Pulmonary artery endothelial cell (primary cell): Measurements from ENCODE around the gene THSD7B. TPM values are rescaled to one million over a fixed set of nuclear protein-coding genes. Genes with fewer than 3 reads are reported as not detected.
"Not testable (repeated sequence)": the region's sequence is repeated elsewhere in the genome, so short reads cannot be mapped to it uniquely, and the experiment has no call there.

Experiments used
- DNase-seq: peaks from one replicate; pipeline ENCODE4 v3.0.0-alpha.2; 2011; ENCODE audit warnings: low read depth, low spot score
- total RNA-seq: library from RNA; depleted of rRNA; stranded (reverse); fragments of >200 nt; gene quantifications from 2 replicates; pipeline ENCODE4 v1.2.3, GENCODE V29; 2014

The THSD7B gene
- total RNA-seq, 1 donor from 2014 or later = not detected

DNA sequence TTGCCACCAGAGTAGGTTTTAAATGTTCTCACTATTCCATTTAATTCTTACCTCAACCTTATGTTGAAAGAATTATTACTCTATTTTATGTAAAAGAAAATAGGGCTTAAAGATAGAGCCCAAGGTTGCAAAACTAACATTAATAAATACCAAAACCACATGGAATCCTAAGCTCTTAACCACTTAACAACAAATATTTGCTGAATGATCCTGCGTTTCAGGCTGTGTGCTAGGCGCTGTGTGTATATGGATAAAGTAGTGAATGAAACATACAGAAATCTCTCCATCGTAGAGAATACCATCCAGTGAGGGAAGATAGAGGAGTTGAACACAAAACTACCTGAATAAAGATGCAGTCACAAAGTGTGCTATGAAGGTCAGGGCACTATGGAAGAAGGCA, 485.1 kb downstream of the THSD7B start:
- no peak for DNase-seq

DNA sequence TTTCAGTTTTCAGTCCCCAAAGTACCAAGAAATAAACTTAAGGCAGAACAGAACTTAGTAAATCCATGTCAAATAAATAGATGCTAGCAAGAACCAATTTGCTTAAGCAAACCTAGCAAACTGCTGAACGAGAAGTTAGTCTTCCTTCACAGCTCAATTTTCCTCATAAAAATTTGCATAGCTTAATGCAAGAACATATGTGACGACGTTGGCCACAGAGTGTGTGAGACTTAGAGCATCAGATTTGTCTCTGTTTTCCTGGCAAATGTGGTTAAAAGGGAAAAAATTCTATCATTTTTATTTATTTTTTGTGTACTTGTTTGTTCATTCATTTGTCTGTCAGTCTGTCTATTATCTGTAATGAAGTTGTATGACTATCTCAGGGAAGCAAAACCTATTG, 485.7 kb downstream of the THSD7B start:
- DNase-seq = no peak

DNA sequence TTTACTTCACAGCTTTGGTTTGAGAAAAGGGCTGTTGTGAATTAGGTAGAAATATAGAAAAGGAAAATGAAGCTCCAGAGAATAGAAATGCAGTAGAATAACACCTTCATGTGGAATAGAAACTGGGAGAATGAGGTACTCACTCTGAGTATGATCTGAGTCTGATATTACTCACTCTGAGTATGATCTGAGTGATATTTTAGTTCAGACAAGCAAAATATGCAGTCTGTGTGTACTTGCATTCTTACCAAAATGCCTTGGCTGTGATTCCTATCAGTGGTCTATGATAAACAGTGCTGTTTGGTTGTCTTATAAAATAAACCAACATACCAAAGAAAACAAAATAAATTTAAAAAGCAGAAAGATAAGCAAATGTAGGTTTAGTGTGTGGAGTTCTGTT, 487.6 kb downstream of the THSD7B start:
- DNase-seq = no peak

DNA sequence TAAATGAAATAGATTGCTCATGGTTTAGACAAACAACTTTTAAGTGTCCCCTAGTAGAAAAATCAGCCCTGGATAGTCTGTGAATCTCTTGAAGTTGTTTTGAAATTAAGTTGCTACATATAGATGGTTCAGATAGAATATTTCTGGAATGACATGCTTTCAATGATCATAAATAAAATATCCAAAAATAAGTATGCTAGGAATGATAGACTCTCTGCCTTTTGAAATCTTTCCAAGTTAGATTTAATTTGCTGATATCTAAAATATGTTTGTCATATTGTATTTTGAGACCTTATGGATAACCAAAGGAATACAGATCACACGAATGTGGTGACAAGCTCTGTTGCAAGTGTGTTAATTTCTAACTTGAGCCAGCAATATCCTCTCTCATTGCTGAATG, 488.7 kb downstream of the THSD7B start:
- DNase-seq = no peak

DNA sequence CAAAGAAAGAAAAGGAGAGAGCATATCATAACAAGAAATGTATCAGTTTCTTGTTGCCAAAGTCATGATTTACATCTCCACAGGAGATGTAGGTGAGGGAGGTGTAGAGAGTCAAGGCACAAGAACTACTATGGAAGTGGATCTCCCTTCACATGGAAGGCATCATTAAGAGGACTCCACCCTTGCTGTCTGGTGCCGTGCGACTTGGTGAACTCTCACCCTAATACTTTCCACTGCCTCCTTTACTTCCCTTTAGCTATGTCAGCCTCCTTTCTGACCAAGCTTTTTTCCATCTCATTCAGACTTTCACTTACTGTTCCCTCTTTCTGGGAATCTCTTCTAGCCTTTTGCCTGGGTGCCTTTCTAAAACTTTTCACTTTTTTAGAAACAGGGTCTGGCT, 490.0 kb downstream of the THSD7B start:
- no peak for DNase-seq

DNA sequence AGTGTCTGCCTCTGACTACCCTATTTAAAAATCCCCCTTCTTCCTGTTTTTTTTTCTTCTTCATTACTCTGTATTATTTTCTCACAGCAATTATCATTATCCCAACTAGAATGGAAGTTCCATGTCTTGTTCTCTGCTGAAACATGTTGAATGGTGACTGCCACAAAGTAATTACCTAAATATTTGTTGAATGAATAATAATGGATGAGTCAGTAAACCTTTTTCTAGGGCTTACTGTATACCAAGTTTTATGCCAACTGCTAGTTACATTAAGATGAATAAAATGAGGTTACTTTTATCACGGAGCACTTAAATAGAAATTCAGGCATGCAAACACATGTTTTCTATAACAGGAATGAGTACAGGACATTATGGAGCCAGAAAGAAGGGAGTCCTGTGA, 490.6 kb downstream of the THSD7B start:
- DNase-seq = no peak

DNA sequence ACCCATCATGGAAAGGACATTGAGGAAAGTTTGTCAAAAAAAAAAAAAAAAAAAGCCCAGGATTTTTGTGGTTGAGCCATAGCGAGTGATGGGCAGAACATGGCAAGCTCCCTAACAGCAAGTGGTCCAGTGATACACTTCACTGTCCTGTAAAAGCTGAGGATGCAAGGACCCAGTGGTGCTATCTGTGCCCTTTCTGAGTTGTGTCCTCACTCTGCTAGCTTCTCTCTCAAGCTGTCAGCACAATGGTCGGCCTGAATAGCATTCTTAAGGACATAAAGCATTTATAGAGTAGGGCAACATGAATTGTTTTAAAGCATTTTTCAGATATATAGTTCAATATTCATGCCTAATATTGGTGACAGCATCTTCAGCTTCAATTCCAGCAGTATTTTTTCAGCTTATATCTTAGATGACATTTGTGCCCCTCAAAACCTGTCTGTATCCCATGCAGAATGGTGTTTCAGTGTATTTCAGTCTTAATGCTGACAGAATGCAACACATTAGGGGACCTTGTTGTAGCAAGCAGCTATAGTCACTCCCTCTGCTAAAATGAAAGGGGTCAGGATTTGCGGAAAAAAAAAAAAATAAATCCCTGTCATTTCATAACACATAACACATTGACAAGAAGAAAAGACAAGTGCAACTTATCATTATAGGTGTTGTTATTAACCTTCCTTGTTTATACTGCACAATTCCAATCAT, 496.7 kb downstream of the THSD7B start:
- no peak for DNase-seq

DNA sequence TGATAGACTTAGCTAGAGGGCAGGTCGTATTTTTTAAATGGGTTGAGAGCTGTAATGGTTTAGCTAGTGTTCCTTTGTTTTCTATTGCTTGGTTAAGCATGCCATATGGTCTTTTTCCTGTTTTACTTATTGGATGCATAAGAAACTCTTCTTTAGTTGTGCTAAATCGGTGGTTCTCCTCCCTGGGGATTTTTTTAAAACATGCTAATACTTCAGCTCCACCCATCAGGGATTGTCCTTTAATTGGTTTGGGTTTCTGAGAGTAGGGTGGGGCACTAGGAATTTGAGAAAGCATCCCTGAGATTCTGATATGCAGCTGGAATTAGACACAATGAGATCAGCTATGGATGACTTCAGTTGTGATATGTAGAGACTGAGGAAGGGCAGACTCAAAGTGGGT, 497.2 kb downstream of the THSD7B start:
- DNase-seq = no peak

DNA sequence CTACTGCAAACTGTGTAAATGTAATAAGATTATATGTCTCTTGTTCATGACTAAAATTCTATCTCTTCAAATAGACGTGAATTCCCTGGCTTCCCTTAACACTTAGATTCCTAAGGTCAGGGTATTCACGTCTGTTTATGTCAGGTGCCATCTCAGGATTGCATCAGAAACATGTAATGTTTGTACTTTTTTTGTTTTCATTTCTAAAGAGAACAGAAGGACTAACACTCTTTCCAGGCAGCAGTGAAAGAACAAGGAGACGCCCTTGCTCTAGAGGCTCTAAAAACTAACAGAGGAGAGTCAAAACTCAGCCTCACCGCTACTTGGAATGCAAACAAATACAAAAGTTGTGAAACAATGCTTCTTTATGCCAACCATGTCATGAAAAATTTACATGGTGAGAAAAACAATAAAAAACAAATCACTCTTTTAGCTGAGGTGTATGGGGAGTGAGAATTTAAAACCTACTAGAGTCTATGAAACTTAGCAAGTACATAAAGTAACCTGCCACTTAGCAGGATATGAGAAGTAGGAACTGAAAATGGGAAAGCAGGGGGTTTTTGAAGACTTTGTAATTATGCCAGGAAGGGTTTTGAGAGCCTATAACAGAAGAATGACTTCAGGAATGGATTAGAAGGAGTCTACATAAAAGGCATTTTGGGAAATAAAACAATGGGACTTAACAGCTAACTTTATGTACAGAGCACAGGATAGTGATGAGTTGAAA, 522.7 kb downstream of the THSD7B start:
- DNase-seq = no peak

DNA sequence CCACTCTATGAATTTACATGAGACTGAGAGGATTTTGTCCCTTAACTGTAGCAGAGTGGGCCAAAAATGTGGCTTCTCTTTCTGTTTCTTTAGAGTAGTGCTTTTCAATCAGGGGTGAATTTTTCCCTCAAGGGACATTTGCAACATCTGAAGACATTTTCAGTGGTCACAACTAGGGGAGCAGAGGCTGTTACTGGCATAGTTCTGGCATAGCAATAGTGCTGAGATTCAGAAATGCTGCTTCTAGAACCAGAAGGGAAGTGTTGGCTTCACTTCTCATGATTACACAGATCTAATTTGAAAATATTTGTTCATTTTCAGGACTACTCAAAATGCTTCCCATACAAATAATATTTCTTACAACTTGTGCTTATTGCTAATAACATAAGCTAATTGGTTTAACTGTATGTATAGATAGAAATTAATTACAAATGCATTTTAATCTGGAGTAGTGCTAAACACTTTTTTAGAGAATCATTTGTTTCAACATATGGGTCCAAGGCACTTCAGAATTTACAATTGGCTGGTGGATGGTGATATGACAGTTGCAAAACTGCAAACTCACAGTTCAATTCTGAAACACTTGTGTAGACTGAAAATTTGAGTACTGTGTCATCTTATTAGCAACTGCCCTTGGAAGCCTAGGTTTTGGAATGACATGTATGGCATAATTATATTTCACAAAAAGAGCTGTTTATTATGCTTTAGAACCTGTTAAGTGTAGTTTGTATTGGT, 526.7 kb downstream of the THSD7B start:
- no peak for DNase-seq

DNA sequence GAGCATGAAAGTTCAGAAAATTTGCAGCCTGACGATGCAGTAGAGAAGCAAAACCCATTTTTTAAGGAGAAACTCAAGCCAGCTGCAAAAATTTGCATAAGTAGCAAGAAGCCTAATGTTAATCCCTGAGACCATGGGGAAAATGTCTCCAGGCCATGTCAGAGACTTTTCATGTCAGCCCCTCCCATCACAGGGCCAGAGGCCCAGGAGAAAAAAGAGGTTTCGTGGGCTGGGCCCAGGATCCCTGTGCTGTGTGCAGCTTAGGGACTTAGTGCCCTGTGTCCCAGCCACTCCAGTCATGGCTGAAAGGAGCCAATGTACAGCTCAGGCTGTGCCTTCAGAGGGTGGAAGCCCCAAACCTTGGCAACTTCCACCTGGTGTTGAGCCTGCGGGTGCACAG, 533.0 kb downstream of the THSD7B start:
- no peak for DNase-seq

DNA sequence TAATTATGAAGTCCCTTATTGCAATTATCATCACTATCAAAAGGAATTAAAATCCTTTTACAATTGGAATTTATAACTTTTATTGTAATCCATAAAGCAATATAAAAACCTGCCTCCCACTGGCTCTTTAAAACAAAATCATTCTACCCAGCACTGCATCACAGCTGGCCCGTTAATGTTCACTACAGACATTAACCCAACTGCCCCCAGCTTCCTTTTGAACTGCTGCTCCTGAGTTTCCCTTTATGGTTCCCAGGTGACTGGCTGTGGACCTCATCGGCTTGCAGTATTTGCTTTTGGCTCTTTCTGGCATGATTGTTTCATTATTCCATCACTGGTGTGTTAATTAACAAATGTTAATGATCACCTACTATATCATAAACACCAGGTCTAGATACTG, 535.6 kb downstream of the THSD7B start:
- DNase-seq = no peak

DNA sequence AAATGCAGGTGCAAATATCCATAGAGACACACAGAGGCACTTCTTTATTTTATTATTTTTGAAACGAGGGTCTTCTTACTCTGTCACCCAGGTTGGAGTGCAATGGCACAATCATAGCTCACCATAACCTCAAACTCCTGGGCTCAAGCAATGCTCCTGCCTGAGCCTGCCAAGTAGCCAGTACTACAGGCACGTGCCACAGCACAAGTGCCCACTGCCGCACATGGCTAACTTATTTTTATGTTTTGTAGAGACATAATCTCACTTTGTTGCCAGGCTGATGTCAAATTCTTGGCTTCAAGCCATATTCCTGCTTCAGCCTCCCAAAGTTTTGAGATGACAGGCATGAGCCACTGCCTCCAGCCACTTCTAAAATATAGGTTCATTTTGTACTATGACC, 537.6 kb downstream of the THSD7B start:
- DNase-seq = no peak

DNA sequence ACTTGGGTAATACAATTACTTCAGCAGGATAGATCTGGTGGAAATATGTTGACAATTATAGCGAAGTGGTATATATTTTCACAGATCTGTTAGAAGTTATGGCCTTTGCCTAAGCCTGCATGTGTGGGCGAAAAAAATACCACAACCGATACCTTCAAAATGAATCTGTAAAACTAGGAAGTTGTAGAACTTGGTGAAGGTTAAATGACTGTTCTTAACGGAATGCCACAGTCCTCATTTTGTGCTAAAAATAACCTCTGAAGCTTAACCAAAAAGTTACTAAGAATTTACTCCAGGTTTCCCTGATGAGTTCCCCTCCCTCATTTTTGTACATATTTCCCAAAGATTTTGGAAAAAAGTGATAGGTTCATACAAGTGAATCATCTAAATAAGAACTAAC, 550.7 kb downstream of the THSD7B start:
- DNase-seq = no peak

DNA sequence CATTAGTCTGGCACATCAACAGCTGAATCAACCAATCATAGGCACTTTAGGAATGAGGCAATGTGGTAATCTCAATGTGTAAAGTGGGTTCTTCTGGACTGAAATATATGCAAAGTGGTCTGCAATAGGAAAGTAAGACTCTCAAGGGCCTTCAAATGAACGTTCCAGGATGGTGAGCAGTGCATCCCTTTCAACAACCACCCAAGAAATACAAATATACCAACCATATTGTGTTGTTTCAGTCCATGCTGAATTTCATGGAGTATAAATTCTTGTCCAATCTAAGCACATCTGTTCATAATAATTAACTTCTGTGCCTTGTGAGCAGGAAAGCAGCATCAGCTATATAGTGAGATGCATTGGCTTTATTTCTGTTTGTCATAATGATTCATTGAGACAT, 556.2 kb downstream of the THSD7B start:
- DNase-seq = no peak

DNA sequence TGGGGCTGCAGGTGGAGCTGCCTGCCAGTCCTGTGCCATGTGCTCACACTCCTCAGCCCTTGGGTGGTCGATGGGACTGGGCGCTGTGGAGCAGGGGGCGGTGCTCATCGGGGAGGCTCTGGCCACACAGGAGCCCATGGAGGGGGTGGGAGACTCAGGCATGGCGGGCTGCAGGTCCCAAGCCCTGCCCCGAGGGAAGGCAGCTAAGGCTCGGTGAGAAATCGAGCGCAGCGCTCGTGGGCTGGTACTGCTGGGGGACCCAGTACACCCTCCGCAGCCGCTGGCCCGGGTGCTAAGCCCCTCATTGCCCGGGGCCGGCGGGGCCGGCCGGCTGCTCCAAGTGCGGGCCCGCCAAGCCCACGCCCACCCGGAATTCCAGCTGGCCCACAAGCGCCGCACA, 566.2 kb downstream of the THSD7B start:
- DNase-seq = not testable (repeated sequence)

DNA sequence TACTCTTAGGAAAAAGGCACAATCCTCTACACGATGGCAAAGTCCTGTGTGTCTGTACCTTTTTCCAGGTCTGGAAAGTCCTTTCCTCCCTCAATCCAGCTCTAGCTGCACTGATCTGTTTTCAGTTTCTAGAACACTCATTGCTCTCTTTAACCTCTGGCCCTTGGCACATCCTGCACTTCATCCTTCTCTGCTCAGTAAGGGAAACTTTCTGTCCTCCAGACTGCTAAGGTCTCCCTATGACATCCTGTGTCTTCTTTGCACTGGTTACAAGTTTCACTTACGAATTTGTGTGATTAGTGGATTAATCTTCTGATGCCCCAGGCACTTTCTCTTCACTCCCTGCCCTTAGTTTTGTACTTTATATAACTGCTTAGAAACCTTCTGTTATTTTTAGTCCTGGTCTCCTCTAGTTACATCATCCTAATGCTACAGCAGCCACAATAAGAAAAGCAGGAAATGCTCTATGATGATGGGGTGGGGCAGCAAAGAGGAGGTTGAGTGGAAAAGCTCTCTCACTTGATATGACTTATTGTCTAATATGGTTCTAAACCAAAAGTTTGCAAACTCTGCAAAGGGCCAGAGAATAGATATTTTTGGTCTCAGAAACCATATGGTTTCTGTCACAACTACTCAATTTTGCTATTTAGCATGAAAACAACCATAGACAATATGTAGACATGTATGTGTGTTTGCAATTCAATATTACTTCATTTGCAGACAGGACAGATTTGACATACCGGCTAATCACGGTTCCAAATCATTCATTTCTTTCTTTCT, 568.2 kb downstream of the THSD7B start:
- DNase-seq = no peak

DNA sequence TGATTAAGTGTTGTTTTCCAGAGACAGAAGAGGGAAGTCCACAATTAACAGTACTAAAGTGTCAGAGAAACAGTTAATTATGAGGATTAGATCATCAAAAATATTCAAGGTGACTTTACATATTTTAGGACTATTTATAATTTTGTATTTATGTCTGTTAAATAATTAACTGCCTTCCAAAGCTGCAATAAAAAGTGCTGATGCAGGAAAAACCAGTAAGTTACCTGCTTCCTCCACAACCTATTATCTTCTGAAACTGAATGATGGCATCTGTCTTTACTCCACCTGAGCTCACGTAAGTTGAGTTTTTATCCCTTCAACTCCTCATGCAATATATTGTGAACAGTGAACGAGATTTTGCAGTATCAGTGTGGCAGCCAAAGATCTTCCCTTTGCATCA, 570.7 kb downstream of the THSD7B start:
- no peak for DNase-seq

DNA sequence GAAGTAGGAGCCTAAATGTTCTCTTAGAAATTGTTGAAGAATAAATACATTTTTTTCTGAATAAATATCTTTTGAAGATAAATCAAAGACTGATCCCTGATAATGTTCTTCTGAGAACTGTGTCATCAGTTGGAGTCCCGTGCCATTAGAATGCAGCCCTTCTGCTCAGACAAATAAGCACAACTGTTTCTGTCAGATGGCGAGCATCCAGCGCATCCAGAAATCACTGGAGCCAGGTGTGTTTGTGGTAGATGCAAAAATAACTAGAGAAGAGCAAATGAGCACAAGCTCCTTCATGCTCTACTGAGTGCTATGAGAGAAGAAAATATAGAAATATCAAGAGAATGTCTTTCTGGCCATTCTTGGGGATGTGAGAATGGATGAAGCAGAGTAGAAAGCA, 573.7 kb downstream of the THSD7B start:
- no peak for DNase-seq

DNA sequence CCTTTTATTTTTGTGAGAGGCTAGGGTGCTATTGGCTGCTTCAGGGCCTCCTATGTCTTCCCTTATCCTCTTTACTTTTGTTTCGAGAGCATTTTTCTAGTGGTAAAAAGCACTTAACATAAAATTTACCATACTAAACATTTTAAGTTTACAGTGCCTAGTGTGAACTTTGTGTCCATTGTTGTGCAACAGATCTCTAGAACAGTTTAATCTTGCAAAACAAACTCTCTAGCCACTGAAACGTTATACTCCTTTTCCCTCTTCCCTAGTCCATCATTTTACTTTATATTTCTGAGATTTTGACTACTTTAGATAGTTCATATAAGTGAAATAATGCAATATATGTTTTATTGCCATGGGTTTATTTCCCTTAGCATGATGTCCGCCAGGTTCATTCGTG, 580.6 kb downstream of the THSD7B start:
- DNase-seq = no peak

DNA sequence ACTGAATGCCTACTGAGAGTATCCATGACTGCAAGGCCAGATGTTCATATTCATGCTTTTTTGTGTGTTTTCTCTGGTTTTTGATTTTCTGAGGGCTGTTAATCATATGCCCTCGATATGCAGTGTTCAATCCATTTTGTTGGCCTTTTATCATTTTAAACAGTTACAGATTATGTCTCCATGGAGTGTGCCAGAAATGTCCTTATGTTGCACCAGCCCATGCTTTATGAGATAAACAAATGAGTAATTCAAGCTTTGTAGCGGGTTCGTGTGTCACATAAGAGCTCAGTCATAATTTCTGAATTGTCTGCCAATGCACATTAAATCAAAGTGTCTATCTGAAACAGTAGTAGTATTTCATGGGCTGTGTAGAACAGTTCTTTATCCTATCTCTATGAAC, 583.0 kb downstream of the THSD7B start:
- no peak for DNase-seq

DNA sequence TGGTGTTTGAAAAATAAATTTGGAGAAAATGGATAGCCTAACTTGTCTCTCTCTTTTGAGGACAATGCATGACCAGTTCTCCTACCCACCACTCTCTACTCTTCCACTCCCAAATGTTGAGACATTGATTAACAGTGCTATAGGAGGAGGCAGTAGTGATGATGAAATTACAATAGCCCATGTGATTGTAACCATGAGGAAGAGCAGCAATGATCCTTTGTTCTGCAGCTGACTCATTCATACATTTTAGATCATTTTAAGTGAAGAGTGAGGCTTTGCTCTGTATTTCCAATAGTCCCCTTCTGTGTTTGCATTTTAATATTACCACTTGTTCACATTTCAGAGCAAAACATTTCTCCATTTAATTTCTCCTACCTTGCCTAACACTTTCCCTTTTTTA, 592.3 kb downstream of the THSD7B start:
- DNase-seq = no peak
